SH-SY5Y (cell line): ENCODE results near the gene PDZRN4.

Experiments
- GATA2 ChIP-seq: IDR thresholded peaks from 2 replicates; pipeline ENCODE4 v1.6.1; 2011; ENCODE audit warnings: mild to moderate bottlenecking, low read depth, low read length
- GATA3 ChIP-seq: IDR thresholded peaks from 2 replicates; pipeline ENCODE4 v1.6.1; 2011; ENCODE audit warnings: low read depth, mild to moderate bottlenecking, low read length, moderate library complexity

The PDZRN4 gene

DNA sequence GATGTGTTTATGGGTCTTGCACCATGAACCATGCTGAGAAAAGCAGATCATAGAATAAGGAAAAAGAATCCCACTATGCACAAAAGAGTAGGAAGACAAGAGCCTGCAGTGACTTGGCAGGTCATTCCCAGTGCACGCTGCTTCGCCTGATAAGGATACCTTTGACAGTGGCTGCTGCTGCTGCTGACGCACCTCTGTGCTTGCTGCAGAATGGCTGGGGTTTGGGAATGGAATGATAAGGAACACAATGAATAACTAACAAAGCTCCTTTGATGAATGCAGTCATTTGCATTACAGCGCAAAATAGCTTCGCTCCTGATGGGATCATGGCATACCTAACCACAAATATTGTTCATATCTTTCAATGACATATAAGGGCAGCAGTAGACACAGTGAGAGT, 278.7 kb downstream of the PDZRN4 start:
- TF ChIP-seq GATA3 (no peak), GATA2 (no peak)

DNA sequence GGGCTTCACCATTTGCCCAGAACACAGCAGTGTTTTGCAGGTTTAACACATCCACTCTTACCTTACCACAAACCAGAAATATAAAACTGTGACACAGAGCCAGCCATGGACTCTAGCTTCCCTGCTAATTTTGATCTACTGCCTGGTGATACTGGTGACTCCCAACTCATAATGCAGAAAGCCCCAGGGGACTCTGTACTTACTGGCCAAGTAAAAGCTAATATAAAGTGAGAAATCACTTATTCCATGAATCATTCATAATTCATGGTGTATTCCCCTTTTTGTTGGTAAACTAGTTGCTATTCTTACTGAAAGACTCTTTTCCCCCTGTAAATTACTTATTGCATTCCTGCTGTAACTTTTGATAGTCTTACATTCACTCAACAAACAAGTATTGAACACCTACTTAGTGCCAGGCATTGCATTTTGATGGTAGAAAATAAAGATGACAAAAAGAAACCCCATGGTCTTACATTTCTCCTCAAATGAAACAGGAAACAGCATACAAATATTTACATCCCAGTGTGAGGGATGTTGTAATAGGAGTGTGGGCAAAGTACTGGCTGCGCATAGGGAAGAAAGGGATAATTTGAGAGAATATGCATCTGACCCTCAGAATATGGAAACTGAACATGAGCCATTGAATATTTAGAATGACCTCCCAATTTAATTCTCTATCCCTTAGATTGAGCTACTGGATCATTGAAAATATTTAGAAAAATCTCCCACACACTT, 279.6 kb downstream of the PDZRN4 start:
- TF ChIP-seq GATA3 (no peak), GATA2 (no peak)

- TF ChIP-seq GATA2 (no peak), GATA3 (no peak)
Observed at GRCh38 chr12:41468341-41468740, 280.2 kb downstream of the PDZRN4 start.

DNA sequence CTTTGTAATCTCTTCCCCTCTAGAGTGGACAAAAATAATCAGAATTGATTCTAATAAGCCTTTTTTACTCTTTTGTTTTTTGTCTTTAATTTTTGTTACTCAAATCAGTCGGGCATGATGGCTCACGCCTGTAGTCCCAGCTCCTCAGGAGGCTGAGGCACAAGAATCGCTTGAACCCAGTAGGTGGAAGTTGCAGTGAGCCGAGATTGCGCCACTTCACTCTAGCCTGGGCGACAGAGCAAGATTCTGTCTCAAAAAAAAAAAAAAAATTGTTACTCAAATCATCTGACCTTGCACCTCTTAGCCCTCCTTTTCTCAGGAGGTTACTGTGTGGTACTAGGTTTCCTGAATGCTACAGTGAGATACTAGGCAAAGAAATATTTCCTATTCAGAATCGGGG, 280.6 kb downstream of the PDZRN4 start:
- TF ChIP-seq GATA2, result no peak
- TF ChIP-seq GATA3, result no peak

- TF ChIP-seq GATA2 (no peak), GATA3 (no peak)
Observed at GRCh38 chr12:41473441-41473840, 285.3 kb downstream of the PDZRN4 start.

DNA sequence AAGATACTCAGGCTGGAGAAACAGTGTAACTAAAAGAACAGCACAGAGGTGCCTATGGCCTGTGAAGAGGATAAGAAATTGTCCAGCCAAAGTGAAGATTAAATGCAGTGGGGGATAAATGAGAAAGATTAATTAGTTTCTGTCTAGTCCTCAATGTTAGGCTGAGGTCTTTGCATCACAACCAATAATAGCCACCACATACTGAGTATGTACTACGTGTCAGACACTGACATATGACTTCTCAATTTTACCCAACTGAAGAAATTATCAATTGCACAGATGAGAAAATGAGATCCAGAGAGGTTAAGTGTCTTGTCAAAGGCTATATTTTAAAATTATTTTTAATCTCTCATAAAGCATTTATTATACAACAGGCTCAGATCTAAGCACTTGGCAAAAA, 285.9 kb downstream of the PDZRN4 start:
- TF ChIP-seq GATA3 (no peak), GATA2 (no peak)

DNA sequence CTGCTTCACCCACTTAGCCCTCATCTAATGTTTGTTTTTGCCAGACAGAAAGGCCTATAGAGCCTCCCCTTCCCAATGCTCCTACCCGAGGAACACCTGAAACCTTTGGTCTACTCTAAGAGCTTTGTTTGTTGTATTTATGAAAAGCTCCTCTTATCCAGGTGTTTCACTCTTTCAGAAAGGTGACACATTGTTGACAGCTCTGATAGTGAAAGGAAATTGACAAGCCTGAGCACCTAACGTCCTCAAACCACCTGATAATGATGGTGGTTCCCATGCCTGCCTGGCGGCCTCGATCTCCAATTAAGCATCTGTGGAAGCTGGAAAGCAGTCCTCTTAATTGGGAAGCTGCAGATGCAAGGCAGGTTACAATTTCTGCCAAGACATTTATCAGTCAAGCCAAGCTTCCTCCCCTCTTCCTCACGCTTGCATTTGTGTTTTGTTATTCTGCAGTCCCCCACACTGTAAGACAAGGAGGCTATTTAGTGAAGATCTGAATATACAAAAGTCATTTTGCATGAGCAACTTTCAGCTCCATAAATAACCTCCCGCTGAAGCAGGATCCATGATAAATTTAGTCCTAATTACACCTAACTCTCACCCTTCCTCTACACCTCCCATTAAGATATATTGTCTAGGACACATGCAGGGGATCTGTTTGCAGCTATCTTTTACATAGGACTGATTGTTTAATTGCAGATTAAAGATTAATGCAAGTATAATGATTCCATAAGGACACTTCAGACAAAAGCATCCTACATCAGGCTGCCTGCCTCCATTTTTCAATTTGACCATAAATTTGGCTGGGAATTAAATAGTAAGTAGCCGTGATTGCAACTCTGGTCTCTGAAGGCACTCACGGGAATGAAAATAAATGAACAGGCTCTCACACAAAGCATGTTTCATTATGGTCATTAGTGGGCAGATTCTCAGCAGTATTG, 288.6 kb downstream of the PDZRN4 start:
- TF ChIP-seq GATA2, result no peak
- no peak for TF ChIP-seq GATA3

DNA sequence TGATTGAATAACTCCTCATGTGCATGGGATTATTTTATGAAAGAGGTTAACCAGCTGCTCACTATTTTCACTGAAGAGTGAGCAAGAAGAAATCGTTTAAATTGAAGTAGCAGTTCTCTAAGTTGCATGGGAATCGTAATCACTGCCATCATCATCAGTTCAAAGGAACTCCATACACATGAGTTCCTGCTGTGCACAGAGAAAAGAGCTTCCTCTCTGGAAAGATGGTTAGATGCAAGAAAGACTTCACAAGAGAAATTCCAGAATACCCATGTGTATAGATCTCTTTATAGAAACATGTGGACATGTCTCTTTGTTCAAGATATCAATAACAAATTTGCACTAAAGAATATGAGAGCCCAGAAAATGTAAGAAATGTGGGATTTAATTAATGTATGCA, 291.3 kb downstream of the PDZRN4 start:
- no peak for TF ChIP-seq GATA2
- TF ChIP-seq GATA3, result no peak

GRCh38 chr12:41485203-41485602, 297.1 kb downstream of the PDZRN4 start:
- TF ChIP-seq GATA3 (no peak), GATA2 (no peak)

DNA sequence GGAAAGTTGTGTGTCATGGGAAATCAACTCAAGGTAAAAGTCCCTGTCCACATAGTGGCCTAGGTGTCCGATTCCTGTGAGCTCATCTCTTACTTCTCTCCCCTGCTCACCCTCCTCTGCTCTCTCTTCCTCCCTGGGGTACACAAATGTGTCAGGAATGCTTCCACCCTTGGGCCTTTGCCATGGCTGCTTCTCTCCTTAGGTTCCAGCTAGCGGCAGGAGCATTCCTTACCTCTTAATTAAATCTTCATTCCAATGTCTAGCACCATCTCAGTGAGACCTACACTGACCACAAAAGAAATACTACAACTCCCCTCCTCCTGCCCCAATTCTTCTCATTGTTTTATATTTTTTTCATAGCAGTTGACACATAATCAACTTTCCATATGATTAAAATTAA, 298.6 kb downstream of the PDZRN4 start:
- no peak for TF ChIP-seq GATA2
- no peak for TF ChIP-seq GATA3

- TF ChIP-seq GATA2 (no peak), GATA3 (no peak)
Observed at GRCh38 chr12:41496009-41496408, 307.9 kb downstream of the PDZRN4 start.

DNA sequence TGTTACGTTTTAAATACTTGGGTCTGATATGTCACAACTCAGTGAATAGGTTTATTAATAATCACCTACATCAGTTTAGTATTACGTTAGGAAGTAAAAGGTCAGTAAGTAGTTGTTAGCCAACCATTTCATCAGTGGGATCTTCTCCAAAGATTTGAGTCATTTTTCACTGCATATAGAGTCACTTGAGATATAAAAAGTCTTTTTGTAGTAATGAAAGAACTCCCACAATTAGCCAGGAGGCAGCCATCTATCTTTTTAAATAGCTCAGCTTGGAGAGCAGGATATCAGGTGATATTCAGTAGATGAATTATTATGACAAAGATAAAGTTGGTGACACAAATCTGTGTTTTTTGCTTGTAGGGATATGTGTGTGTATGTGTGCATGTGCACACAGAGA, 309.3 kb downstream of the PDZRN4 start:
- TF ChIP-seq GATA2, result no peak
- no peak for TF ChIP-seq GATA3

DNA sequence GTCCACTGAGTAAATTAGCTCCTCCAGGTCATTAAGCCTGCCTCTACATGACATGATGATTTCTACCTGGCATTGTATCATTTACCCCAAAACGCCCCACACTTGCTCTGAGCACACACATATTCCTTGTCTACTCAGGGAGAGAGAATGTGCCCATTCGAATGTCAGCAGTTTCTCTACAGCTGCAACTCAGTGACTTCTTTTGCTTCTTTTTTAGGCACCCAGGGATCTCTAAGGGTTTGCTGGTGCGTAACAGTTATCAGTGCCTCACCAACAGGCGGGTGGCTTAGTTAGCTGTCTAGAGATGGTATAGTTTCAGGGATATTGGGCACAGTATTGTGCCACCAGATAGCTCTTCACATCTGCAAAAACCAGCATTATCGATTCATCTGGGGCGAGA, 316.9 kb downstream of the PDZRN4 start:
- no peak for TF ChIP-seq GATA3
- TF ChIP-seq GATA2, result no peak

- TF ChIP-seq GATA3, result no peak
- no peak for TF ChIP-seq GATA2
Observed at GRCh38 chr12:41507286-41507685, 319.2 kb downstream of the PDZRN4 start.
